HUES6 (cell line): Measurements from ENCODE around the gene TSC22D3.

ENCODE experiments used
- H3K27ac ChIP-seq: 2 replicates; pipeline ENCODE4 v1.7.0; 2013; ENCODE audit warnings: low read depth, mild to moderate bottlenecking, low read length, inconsistent platforms
- H3K27me3 ChIP-seq: 2 replicates; pipeline ENCODE4 v1.6.1; 2013; ENCODE audit warnings: low read length; ENCODE audit not compliant: control insufficient read depth, insufficient read depth
- H3K36me3 ChIP-seq: 2 replicates; pipeline ENCODE4 v1.6.1; 2013; ENCODE audit warnings: low read length; ENCODE audit not compliant: control insufficient read depth, insufficient read depth
- H3K4me1 ChIP-seq: 2 replicates; pipeline ENCODE4 v1.6.1; 2013; ENCODE audit warnings: low read length; ENCODE audit not compliant: control insufficient read depth, insufficient read depth
- H3K4me3 ChIP-seq: 2 replicates; pipeline ENCODE4 v1.5.1; 2013; ENCODE audit warnings: low read depth, low read length
- H3K9ac ChIP-seq: one replicate; pipeline ENCODE4 v1.6.1; 2013; ENCODE audit warnings: mild to moderate bottlenecking, low read length
- H3K9me3 ChIP-seq: 2 replicates; pipeline ENCODE4 v1.6.1; 2013; ENCODE audit warnings: low read depth, low read length; ENCODE audit not compliant: control insufficient read depth, insufficient read depth

TSC22D3 gene

GRCh38 chrX:107776649-107777535 lies 1.3 kb upstream of the TSC22D3 start:
- H3K4me1 ChIP-seq = peaks cover 26% of the 10 kb centered on the region
- H3K9me3 ChIP-seq = no peaks in the 10 kb centered on the region
- no peak overlapping the region for H3K27ac ChIP-seq
- H3K4me3 ChIP-seq = peak overlapping the region; percentile 65
- H3K9ac ChIP-seq = no peak overlapping the region
- no peaks in the 10 kb centered on the region for H3K36me3 ChIP-seq
- peaks cover 49% of the 10 kb centered on the region for H3K27me3 ChIP-seq

- Histone ChIP-seq H3K27me3 (peaks cover 49% of the 10 kb centered on the region), H3K9ac (peak overlapping the region; percentile 40), H3K4me3 (peak overlapping the region; percentile 65), H3K36me3 (no peaks in the 10 kb centered on the region), H3K4me1 (peaks cover 27% of the 10 kb centered on the region), H3K27ac (no peak overlapping the region), H3K9me3 (no peaks in the 10 kb centered on the region)
Observed at GRCh38 chrX:107775000-107775733, 420 bp downstream of the TSC22D3 start.

- no peaks in the 10 kb centered on the region for H3K36me3 ChIP-seq
- H3K9ac ChIP-seq = no peak overlapping the region
- peaks cover 27% of the 10 kb centered on the region for H3K4me1 ChIP-seq
- no peak overlapping the region for H3K27ac ChIP-seq
- peaks cover 49% of the 10 kb centered on the region for H3K27me3 ChIP-seq
- H3K9me3 ChIP-seq = no peaks in the 10 kb centered on the region
- peak overlapping the region; percentile 1; the same call in 1 of the 2 replicates for H3K4me3 ChIP-seq
Observed at GRCh38 chrX:107773906-107774435, 1.6 kb downstream of the TSC22D3 start.

DNA sequence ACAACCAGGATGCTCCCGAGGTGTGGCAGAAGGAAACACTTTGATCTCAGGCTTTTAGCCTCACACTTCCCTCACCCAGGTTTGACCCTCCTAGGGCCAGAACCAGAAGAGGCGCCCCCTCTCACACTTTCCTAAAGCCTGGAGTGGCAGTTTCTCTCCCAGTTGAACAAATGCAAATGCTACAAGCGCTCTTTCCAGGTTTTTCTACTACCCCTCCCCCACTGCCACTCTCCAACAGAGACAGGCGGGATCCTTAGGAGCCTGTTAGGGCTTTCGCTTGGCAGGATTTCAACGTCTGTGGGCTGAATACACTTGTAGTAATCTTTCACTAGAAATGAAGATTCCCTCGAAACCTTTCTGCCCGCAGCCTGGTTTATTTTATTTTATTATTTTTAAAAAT lies 2.4 kb downstream of the TSC22D3 start:
- no peak overlapping the region for H3K27ac ChIP-seq
- no peak overlapping the region for H3K9ac ChIP-seq
- peaks cover 49% of the 10 kb centered on the region for H3K27me3 ChIP-seq
- H3K4me3 ChIP-seq = no peak overlapping the region
- H3K9me3 ChIP-seq = no peaks in the 10 kb centered on the region
- peaks cover 27% of the 10 kb centered on the region for H3K4me1 ChIP-seq
- H3K36me3 ChIP-seq = no peaks in the 10 kb centered on the region

- Histone ChIP-seq H3K4me1 (peaks cover 25% of the 10 kb centered on the region), H3K27me3 (peaks cover 35% of the 10 kb centered on the region), H3K4me3 (no peak overlapping the region), H3K27ac (no peak overlapping the region), H3K9me3 (no peaks in the 10 kb centered on the region), H3K36me3 (no peaks in the 10 kb centered on the region), H3K9ac (no peak overlapping the region)
Observed at GRCh38 chrX:107769581-107770317, 5.8 kb downstream of the TSC22D3 start.

GRCh38 chrX:107768051-107768450 lies 7.5 kb downstream of the TSC22D3 start:
- Histone ChIP-seq H3K4me3 (no peak overlapping the region), H3K27me3 (peaks cover 24% of the 10 kb centered on the region), H3K4me1 (peaks cover 19% of the 10 kb centered on the region)

DNA sequence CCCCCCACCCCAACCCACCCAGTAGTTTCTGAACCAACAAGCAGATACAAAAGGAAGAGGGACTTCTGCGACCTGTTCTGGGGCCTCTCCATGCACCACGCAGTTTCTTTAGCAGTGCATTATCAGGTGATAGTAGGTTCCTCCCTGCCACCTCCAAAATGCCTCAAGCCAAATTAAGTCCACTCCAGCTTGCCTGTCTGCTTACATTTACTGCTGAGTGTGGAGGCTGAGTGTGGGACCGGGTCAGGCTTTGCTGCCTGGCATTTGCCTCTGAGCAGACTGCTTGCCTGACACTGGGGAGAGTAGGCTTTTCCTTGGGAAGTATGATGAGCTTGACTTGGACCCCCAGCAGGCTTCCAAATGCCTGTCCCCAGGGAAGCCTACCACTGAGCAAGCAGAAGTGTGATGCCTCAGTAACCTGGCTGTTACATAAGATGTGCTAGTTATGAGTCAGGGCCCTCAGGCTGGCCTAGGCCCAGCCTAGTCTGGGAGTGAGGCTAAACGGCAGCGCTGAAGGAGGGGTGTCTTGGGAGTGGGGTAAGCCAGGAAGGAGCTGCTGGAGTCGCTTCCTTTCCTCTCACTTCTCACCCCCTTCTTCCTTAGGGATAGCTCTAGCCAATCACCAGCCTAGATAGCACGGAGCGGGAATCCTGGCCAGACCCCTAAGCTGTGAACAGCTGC lies 9.0 kb downstream of the TSC22D3 start:
- Histone ChIP-seq H3K9me3 (no peaks in the 10 kb centered on the region), H3K4me3 (no peak overlapping the region)

More at GRCh38 chrX:107768051-107768450, 7.5 kb downstream of the TSC22D3 start:
- Histone ChIP-seq H3K27ac (no peak overlapping the region), H3K9ac (no peak overlapping the region), H3K9me3 (no peaks in the 10 kb centered on the region), H3K36me3 (no peaks in the 10 kb centered on the region)

GRCh38 chrX:107764845-107765608 lies 10.6 kb downstream of the TSC22D3 start:
- Histone ChIP-seq H3K27me3 (peaks cover 35% of the 10 kb centered on the region), H3K9me3 (no peaks in the 10 kb centered on the region), H3K27ac (no peak overlapping the region), H3K4me1 (peaks cover 16% of the 10 kb centered on the region), H3K36me3 (no peaks in the 10 kb centered on the region), H3K9ac (no peak overlapping the region), H3K4me3 (no peak overlapping the region)

More for the DNA sequence above, 9.0 kb downstream of the TSC22D3 start:
- Histone ChIP-seq H3K4me1 (peaks cover 16% of the 10 kb centered on the region), H3K27me3 (peaks cover 21% of the 10 kb centered on the region), H3K36me3 (no peaks in the 10 kb centered on the region), H3K27ac (no peak overlapping the region), H3K9ac (no peak overlapping the region)

GRCh38 chrX:107763647-107764046 lies 11.9 kb downstream of the TSC22D3 start:
- Histone ChIP-seq H3K27ac (no peak overlapping the region), H3K36me3 (no peaks in the 10 kb centered on the region), H3K27me3 (peaks cover 40% of the 10 kb centered on the region), H3K9ac (no peak overlapping the region), H3K4me3 (no peak overlapping the region), H3K9me3 (no peaks in the 10 kb centered on the region), H3K4me1 (peaks cover 16% of the 10 kb centered on the region)
